Osteocyte (in vitro differentiated cells): ENCODE data around the gene AKAP13. TPM values are rescaled to one million over a fixed set of nuclear protein-coding genes. Genes with fewer than 3 reads are reported as not detected.

ENCODE experiments used
- DNase-seq: peaks from one replicate; pipeline ENCODE4 v3.0.0; 2021; ENCODE audit warnings: mixed read lengths; ENCODE audit not compliant: unreplicated experiment; ENCODE audit errors: extremely low spot score
- H3K27ac Mint-ChIP-seq: one replicate; pipeline ENCODE4 v1.8.0; 2021; ENCODE audit warnings: mild to moderate bottlenecking, mixed read lengths; ENCODE audit not compliant: unreplicated experiment
- H3K27me3 Mint-ChIP-seq: one replicate; pipeline ENCODE4 v1.8.0; 2021; ENCODE audit warnings: mixed read lengths; ENCODE audit not compliant: unreplicated experiment
- H3K36me3 Mint-ChIP-seq: one replicate; pipeline ENCODE4 v1.8.0; 2021; ENCODE audit warnings: mixed read lengths; ENCODE audit not compliant: unreplicated experiment
- H3K4me1 Mint-ChIP-seq: one replicate; pipeline ENCODE4 v1.8.0; 2021; ENCODE audit warnings: mixed read lengths; ENCODE audit not compliant: unreplicated experiment
- H3K4me3 Mint-ChIP-seq: one replicate; pipeline ENCODE4 v1.8.0; 2021; ENCODE audit warnings: mild to moderate bottlenecking, moderate library complexity, mixed read lengths; ENCODE audit not compliant: unreplicated experiment
- H3K9me3 Mint-ChIP-seq: one replicate; pipeline ENCODE4 v1.8.0; 2021; ENCODE audit warnings: mixed read lengths; ENCODE audit not compliant: unreplicated experiment
- CTCF ChIP-seq: fragments of 200-600 bp; sonication (generic); IDR thresholded peaks from 2 replicates; pipeline ENCODE4 v1.5.0; 2021; ENCODE audit warnings: antibody characterized with exemption, mild to moderate bottlenecking, moderate library complexity
- total RNA-seq: library from RNA; stranded (reverse); gene quantifications from 2 replicates; pipeline ENCODE4 v1.2.1, GENCODE V29; 2021

The AKAP13 gene
- total RNA-seq, 1 donor from 2014 or later = 146 TPM

- Mint-ChIP-seq H3K9me3 (no peaks in the 10 kb centered on the region), H3K36me3 (peaks cover 59% of the 10 kb centered on the region), H3K4me3 (no peak overlapping the region), H3K27me3 (no peaks in the 10 kb centered on the region), H3K27ac (peak overlapping the region; percentile 98), H3K4me1 (peaks cover 31% of the 10 kb centered on the region)
- TF ChIP-seq CTCF = no peak
- no peak for DNase-seq
Measured at GRCh38 chr15:85667491-85668424, 287.4 kb downstream of the AKAP13 start.

GRCh38 chr15:85671156-85671555 is 290.8 kb downstream of the AKAP13 start:
- H3K9me3 Mint-ChIP-seq = no peaks in the 10 kb centered on the region
- H3K27ac Mint-ChIP-seq = peak overlapping the region; percentile 89
- peaks cover 37% of the 10 kb centered on the region for H3K4me1 Mint-ChIP-seq
- H3K36me3 Mint-ChIP-seq = peaks cover 48% of the 10 kb centered on the region
- no peak overlapping the region for H3K4me3 Mint-ChIP-seq
- no peak for TF ChIP-seq CTCF
- no peaks in the 10 kb centered on the region for H3K27me3 Mint-ChIP-seq
- DNase-seq = no peak

GRCh38 chr15:85672332-85673084 is 292.1 kb downstream of the AKAP13 start:
- Mint-ChIP-seq H3K27me3 (no peaks in the 10 kb centered on the region), H3K4me1 (peaks cover 27% of the 10 kb centered on the region), H3K4me3 (no peak overlapping the region), H3K9me3 (no peaks in the 10 kb centered on the region), H3K36me3 (peaks cover 49% of the 10 kb centered on the region), H3K27ac (peak overlapping the region; percentile 89)
- DNase-seq = no peak
- TF ChIP-seq CTCF = no peak

- Mint-ChIP-seq H3K27me3 (no peaks in the 10 kb centered on the region), H3K27ac (peak overlapping the region; percentile 89), H3K36me3 (peaks cover 48% of the 10 kb centered on the region), H3K4me1 (peaks cover 18% of the 10 kb centered on the region), H3K9me3 (no peaks in the 10 kb centered on the region), H3K4me3 (no peak overlapping the region)
- DNase-seq = no peak
- no peak for TF ChIP-seq CTCF
Measured at GRCh38 chr15:85673326-85673725, 292.9 kb downstream of the AKAP13 start.
